Measurements from ENCODE around the gene YBEY.

YBEY gene

GRCh38 chr21:46297338-46298271 is 11.5 kb downstream of the YBEY start:
- Histone ChIP-seq H3K79me2 (ENCODE audit: insufficient read depth, low read length) (no peaks in the 10 kb centered on the region), H2AFZ (ENCODE audit: low read depth, low read length, severe bottlenecking) (no peak overlapping the region), H3K4me2 (ENCODE audit: low read depth, low read length, poor library complexity, severe bottlenecking) (no peak overlapping the region)

GRCh38 chr21:46299167-46299566 is 13.0 kb downstream of the YBEY start:
- no peaks in the 10 kb centered on the region for H3F3A ChIP-seq (ENCODE audit: insufficient read depth)
- no peaks in the 10 kb centered on the region for H3K9me3 ChIP-seq (ENCODE audit: insufficient read depth, low read length)
- no peak overlapping the region for H2AFZ ChIP-seq (ENCODE audit: low read depth, low read length, severe bottlenecking)
- H3K79me2 ChIP-seq (ENCODE audit: insufficient read depth, low read length): no peaks in the 10 kb centered on the region
- H3K9ac ChIP-seq (ENCODE audit: low read length): no peak overlapping the region
- no peak overlapping the region for H3K4me2 ChIP-seq (ENCODE audit: low read depth, low read length, poor library complexity, severe bottlenecking)
- no peak overlapping the region for H3K27ac ChIP-seq (ENCODE audit: low read depth, low read length)
- TF ChIP-seq EZH2phosphoT487 (conservative IDR thresholded peaks at IDR 0.05; ENCODE audit: low read length) (no peak), CTCF (IDR thresholded peaks at IDR 0.05; ENCODE audit: insufficient read depth, low read length, poor library complexity, severe bottlenecking) (no peak)
- H3K9me2 ChIP-seq (replicated peaks; ENCODE audit: insufficient read depth, low read length): no peaks in the 10 kb centered on the region
- H3K27me3 ChIP-seq (ENCODE audit: low read length): no peaks in the 10 kb centered on the region
- peaks cover 4% of the 10 kb centered on the region; the same call in 1 of the 2 replicates for H3K36me3 ChIP-seq (ENCODE audit: low read length)
- no peak overlapping the region for H3K4me3 ChIP-seq (ENCODE audit: insufficient read depth, low read length, poor library complexity, severe bottlenecking)
- H4K20me1 ChIP-seq (ENCODE audit: low read depth, low read length): no peaks in the 10 kb centered on the region

More at GRCh38 chr21:46297338-46298271, 11.5 kb downstream of the YBEY start:
- Histone ChIP-seq H3K9me3 (ENCODE audit: insufficient read depth, low read length) (no peaks in the 10 kb centered on the region), H3K36me3 (ENCODE audit: low read length) (peaks cover 4% of the 10 kb centered on the region; the same call in 1 of the 2 replicates), H3K4me3 (ENCODE audit: insufficient read depth, low read length, poor library complexity, severe bottlenecking) (no peak overlapping the region), H3K27ac (ENCODE audit: low read depth, low read length) (no peak overlapping the region), H3K9ac (ENCODE audit: low read length) (no peak overlapping the region), H3K27me3 (ENCODE audit: low read length) (no peaks in the 10 kb centered on the region), H4K20me1 (ENCODE audit: low read depth, low read length) (no peaks in the 10 kb centered on the region), H3K9me2 (replicated peaks; ENCODE audit: insufficient read depth, low read length) (no peaks in the 10 kb centered on the region), H3F3A (ENCODE audit: insufficient read depth) (no peaks in the 10 kb centered on the region)
- TF ChIP-seq EZH2phosphoT487 (conservative IDR thresholded peaks at IDR 0.05; ENCODE audit: low read length) (no peak), CTCF (IDR thresholded peaks at IDR 0.05; ENCODE audit: insufficient read depth, low read length, poor library complexity, severe bottlenecking) (no peak)

- H3K27ac ChIP-seq (ENCODE audit: low read depth, low read length): no peak overlapping the region
- H3K27me3 ChIP-seq (ENCODE audit: low read length): no peaks in the 10 kb centered on the region
- no peaks in the 10 kb centered on the region for H3K9me2 ChIP-seq (replicated peaks; ENCODE audit: insufficient read depth, low read length)
- H3K4me2 ChIP-seq (ENCODE audit: low read depth, low read length, poor library complexity, severe bottlenecking): no peak overlapping the region
- H3K36me3 ChIP-seq (ENCODE audit: low read length): peaks cover 12% of the 10 kb centered on the region
- no peak overlapping the region for H3K9ac ChIP-seq (ENCODE audit: low read length)
- TF ChIP-seq CTCF (IDR thresholded peaks at IDR 0.05; ENCODE audit: insufficient read depth, low read length, poor library complexity, severe bottlenecking) (no peak), EZH2phosphoT487 (conservative IDR thresholded peaks at IDR 0.05; ENCODE audit: low read length) (no peak)
- H3K4me3 ChIP-seq (ENCODE audit: insufficient read depth, low read length, poor library complexity, severe bottlenecking): no peak overlapping the region
- H3K79me2 ChIP-seq (ENCODE audit: insufficient read depth, low read length): no peaks in the 10 kb centered on the region
- no peaks in the 10 kb centered on the region for H4K20me1 ChIP-seq (ENCODE audit: low read depth, low read length)
- no peaks in the 10 kb centered on the region for H3F3A ChIP-seq (ENCODE audit: insufficient read depth)
- no peaks in the 10 kb centered on the region for H3K9me3 ChIP-seq (ENCODE audit: insufficient read depth, low read length)
- no peak overlapping the region for H2AFZ ChIP-seq (ENCODE audit: low read depth, low read length, severe bottlenecking)
Observed at GRCh38 chr21:46301759-46302158, 15.6 kb downstream of the YBEY start.
